ENCODE measurements around the gene CSH1.
"Not testable (repeated sequence)": the region's sequence is repeated elsewhere in the genome, so short reads cannot be mapped to it uniquely, and the experiment has no call there.

- TF ChIP-seq CTCF (IDR thresholded peaks at IDR 0.05; ENCODE audit: insufficient read depth, low read depth, low read length); EZH2 (IDR thresholded peaks at IDR 0.05; ENCODE audit: insufficient read depth, low read length): not testable (repeated sequence)
Observed at GRCh38 chr17:63856425-63856824, 39.9 kb downstream of the CSH1 start.

Measured in astrocyte (in vitro differentiated cells and primary cell).